SU-DHL-6 (cell line): ENCODE results near the gene ATP2B2.

Experiments
- H2AFZ ChIP-seq: fragments of 200-600 bp; sonication (generic); 2 replicates; pipeline ENCODE4 v1.6.1; 2014; ENCODE audit warnings: low read depth, mild to moderate bottlenecking, moderate library complexity, mixed read lengths, antibody characterized with exemption, low read length; ENCODE audit not compliant: severe bottlenecking
- H3F3A ChIP-seq: fragments of 200-600 bp; shearing (Covaris generic); 2 replicates; pipeline ENCODE4 v1.6.0; 2016; ENCODE audit warnings: antibody characterized with exemption, mild to moderate bottlenecking; ENCODE audit not compliant: insufficient read depth
- H3K27ac ChIP-seq: fragments of 200-600 bp; sonication (generic); 2 replicates; pipeline ENCODE4 v1.5.1; 2016; ENCODE audit warnings: low read depth, mild to moderate bottlenecking, low read length, moderate library complexity, mixed read lengths
- H3K27me3 ChIP-seq: fragments of 200-600 bp; sonication (generic), shearing (Covaris generic); 2 replicates; pipeline ENCODE4 v1.6.0; 2014; ENCODE audit warnings: mild to moderate bottlenecking, low read length
- H3K36me3 ChIP-seq: fragments of 200-600 bp; sonication (generic); 2 replicates; pipeline ENCODE4 v1.6.1; 2014; ENCODE audit warnings: mild to moderate bottlenecking, low read length, mixed read lengths
- H3K4me2 ChIP-seq: fragments of 300-600, 200-600 bp; shearing (Covaris generic), sonication (generic); 2 replicates; pipeline ENCODE4 v1.6.0; 2014; ENCODE audit warnings: low read length, low read depth, mild to moderate bottlenecking; ENCODE audit not compliant: poor library complexity, severe bottlenecking
- H3K4me3 ChIP-seq: fragments of 200-600 bp; sonication (generic); 2 replicates; pipeline ENCODE4 v1.5.1; 2014; ENCODE audit warnings: antibody characterized with exemption, low read length, mild to moderate bottlenecking, mixed read lengths; ENCODE audit not compliant: insufficient read depth, poor library complexity, severe bottlenecking
- H3K79me2 ChIP-seq: fragments of 200-600 bp; sonication (generic); 2 replicates; pipeline ENCODE4 v1.6.1; 2014; ENCODE audit warnings: mild to moderate bottlenecking, low read length, moderate library complexity; ENCODE audit not compliant: insufficient read depth
- H3K9ac ChIP-seq: fragments of 200-600 bp; sonication (generic); 2 replicates; pipeline ENCODE4 v1.7.0; 2014; ENCODE audit warnings: mild to moderate bottlenecking, low read length
- H3K9me2 ChIP-seq: fragments of 200-600 bp; sonication (generic); replicated peaks from 2 replicates; pipeline ENCODE4 v1.6.1; 2014; ENCODE audit warnings: low read length; ENCODE audit not compliant: insufficient read depth
- H3K9me3 ChIP-seq: fragments of 200-600 bp; sonication (generic); 2 replicates; pipeline ENCODE4 v1.6.1; 2014; ENCODE audit warnings: low read length, mixed read lengths; ENCODE audit not compliant: insufficient read depth
- H4K20me1 ChIP-seq: fragments of 200-600 bp; sonication (generic); 2 replicates; pipeline ENCODE4 v1.6.1; 2014; ENCODE audit warnings: low read depth, mild to moderate bottlenecking, antibody characterized with exemption, low read length, moderate library complexity, mixed read lengths
- CTCF ChIP-seq: fragments of 200-600 bp; sonication (generic); IDR thresholded peaks from one replicate; pipeline ENCODE4 v1.5.1; 2017; ENCODE audit warnings: antibody characterized with exemption, mild to moderate bottlenecking, low read length, moderate library complexity; ENCODE audit not compliant: insufficient read depth, poor library complexity, severe bottlenecking
- EZH2phosphoT487 ChIP-seq: fragments of 200-600 bp; sonication (generic), shearing (Covaris generic); conservative IDR thresholded peaks from 2 replicates; pipeline ENCODE4 v1.6.1; 2018; ENCODE audit warnings: mild to moderate bottlenecking, antibody characterized with exemption, low read length, moderate library complexity, mixed read lengths

ATP2B2 gene

GRCh38 chr3:10294030-10294586, 211.3 kb downstream of the ATP2B2 start:
- Histone ChIP-seq H3K4me3 (no peak overlapping the region), H4K20me1 (no peaks in the 10 kb centered on the region), H3F3A (peaks cover 4% of the 10 kb centered on the region; the same call in 1 of the 2 replicates), H3K9ac (no peak overlapping the region), H3K79me2 (no peaks in the 10 kb centered on the region), H3K36me3 (no peaks in the 10 kb centered on the region), H3K27ac (no peak overlapping the region), H3K4me2 (no peak overlapping the region), H3K27me3 (no peaks in the 10 kb centered on the region), H3K9me3 (no peaks in the 10 kb centered on the region), H3K9me2 (no peaks in the 10 kb centered on the region), H2AFZ (no peak overlapping the region)
- no peak for TF ChIP-seq EZH2phosphoT487
- no peak for TF ChIP-seq CTCF

GRCh38 chr3:10292505-10293419, 212.6 kb downstream of the ATP2B2 start, which contains the start of gene GHRL:
Gene GHRL (minus strand): TSS chr3:10292947. CDS start chr3:10290180, 2,767 bp downstream.
- H3K9me3 ChIP-seq = no peaks in the 10 kb centered on the region
- no peaks in the 10 kb centered on the region for H4K20me1 ChIP-seq
- no peak within 1 kb of the TSS for H3K9ac ChIP-seq
- H3K27me3 ChIP-seq = no peaks in the 10 kb centered on the region
- no peak within 1 kb of the TSS for H3K4me3 ChIP-seq
- H3F3A ChIP-seq = peaks cover 4% of the 10 kb centered on the region; the same call in 1 of the 2 replicates
- no peaks in the 10 kb centered on the region for H3K79me2 ChIP-seq
- H3K27ac ChIP-seq = no peak within 1 kb of the TSS
- no peaks in the 10 kb centered on the region for H3K9me2 ChIP-seq
- no peak within 1 kb of the TSS for H3K4me2 ChIP-seq
- no peak within 1 kb of the TSS for H2AFZ ChIP-seq
- H3K36me3 ChIP-seq = no peaks in the 10 kb centered on the region
- no peak for TF ChIP-seq CTCF
- TF ChIP-seq EZH2phosphoT487 = no peak

- no peak overlapping the region for H3K9ac ChIP-seq
- TF ChIP-seq CTCF (no peak), EZH2phosphoT487 (no peak)
- H3K27ac ChIP-seq = no peak overlapping the region
- no peaks in the 10 kb centered on the region for H3K27me3 ChIP-seq
- no peaks in the 10 kb centered on the region for H3K79me2 ChIP-seq
- H3K4me2 ChIP-seq = no peak overlapping the region
- H3K4me3 ChIP-seq = no peak overlapping the region
- H3K9me2 ChIP-seq = no peaks in the 10 kb centered on the region
- no peak overlapping the region for H2AFZ ChIP-seq
- H3F3A ChIP-seq = peaks cover 4% of the 10 kb centered on the region; the same call in 1 of the 2 replicates
- H3K9me3 ChIP-seq = no peaks in the 10 kb centered on the region
- no peaks in the 10 kb centered on the region for H4K20me1 ChIP-seq
- H3K36me3 ChIP-seq = peaks cover 3% of the 10 kb centered on the region; the same call in 1 of the 2 replicates
These were observed 213.7 kb downstream of the ATP2B2 start for GRCh38 chr3:10291641-10292040.
